Measurements from ENCODE around the gene C1QTNF1.

Gene C1QTNF1

GRCh38 chr17:79036596-79036995, 12.6 kb downstream of the C1QTNF1 start:
- no peak overlapping the region for H3K9ac ChIP-seq (ENCODE audit: low read length)
- no peak overlapping the region for H3K27ac ChIP-seq (ENCODE audit: low read length)
- no peak for DNase-seq

GRCh38 chr17:79038545-79039135, 14.7 kb downstream of the C1QTNF1 start:
- no peak for DNase-seq
- H3K79me2 ChIP-seq (ENCODE audit: low read length): no peaks in the 10 kb centered on the region
- H3K4me1 ChIP-seq (ENCODE audit: low read length): no peaks in the 10 kb centered on the region
- no peak overlapping the region for H3K4me2 ChIP-seq (ENCODE audit: low read depth, low read length)
- peaks cover 82% of the 10 kb centered on the region for H3K27me3 ChIP-seq (replicated peaks; ENCODE audit: insufficient read depth, low read length)
- H2AFZ ChIP-seq (ENCODE audit: low read length): no peak overlapping the region
- no peaks in the 10 kb centered on the region for H4K20me1 ChIP-seq (ENCODE audit: insufficient read depth, low read length)
- TF ChIP-seq CTCF (IDR thresholded peaks at IDR 0.05; ENCODE audit: low read length) (no peak), EZH2 (optimal IDR thresholded peaks at IDR 0.05; ENCODE audit: low read depth, low read length) (no peak), EZH2phosphoT487 (IDR thresholded peaks at IDR 0.05; ENCODE audit: low read length) (no peak)
- no peak overlapping the region for H3K27ac ChIP-seq (ENCODE audit: low read length)
- H3K9ac ChIP-seq (ENCODE audit: low read length): no peak overlapping the region
- no peaks in the 10 kb centered on the region for H3K36me3 ChIP-seq (replicated peaks; ENCODE audit: insufficient read depth, low read length)
- H3K9me2 ChIP-seq (replicated peaks; ENCODE audit: insufficient read depth, low read length): no peaks in the 10 kb centered on the region
- no peak overlapping the region for H3K4me3 ChIP-seq (ENCODE audit: low read length)
- no peaks in the 10 kb centered on the region for H3K9me3 ChIP-seq (replicated peaks; ENCODE audit: insufficient read depth, low read length)
- H3F3A ChIP-seq (ENCODE audit: insufficient read depth, low read length): no peaks in the 10 kb centered on the region

More at GRCh38 chr17:79036596-79036995, 12.6 kb downstream of the C1QTNF1 start:
- H4K20me1 ChIP-seq (ENCODE audit: insufficient read depth, low read length): no peaks in the 10 kb centered on the region
- H3K27me3 ChIP-seq (replicated peaks; ENCODE audit: insufficient read depth, low read length): peaks cover 86% of the 10 kb centered on the region
- no peaks in the 10 kb centered on the region for H3K4me1 ChIP-seq (ENCODE audit: low read length)
- no peak overlapping the region for H3K4me3 ChIP-seq (ENCODE audit: low read length)
- H3K9me3 ChIP-seq (replicated peaks; ENCODE audit: insufficient read depth, low read length): no peaks in the 10 kb centered on the region
- no peaks in the 10 kb centered on the region for H3K79me2 ChIP-seq (ENCODE audit: low read length)
- H3F3A ChIP-seq (ENCODE audit: insufficient read depth, low read length): no peaks in the 10 kb centered on the region
- H2AFZ ChIP-seq (ENCODE audit: low read length): no peak overlapping the region
- no peaks in the 10 kb centered on the region for H3K9me2 ChIP-seq (replicated peaks; ENCODE audit: insufficient read depth, low read length)
- H3K4me2 ChIP-seq (ENCODE audit: low read depth, low read length): no peak overlapping the region
- TF ChIP-seq EZH2phosphoT487 (IDR thresholded peaks at IDR 0.05; ENCODE audit: low read length): no peak
- no peak for TF ChIP-seq CTCF (IDR thresholded peaks at IDR 0.05; ENCODE audit: low read length)
- no peak for TF ChIP-seq EZH2 (optimal IDR thresholded peaks at IDR 0.05; ENCODE audit: low read depth, low read length)
- no peaks in the 10 kb centered on the region for H3K36me3 ChIP-seq (replicated peaks; ENCODE audit: insufficient read depth, low read length)

GRCh38 chr17:79039171-79039570, 15.2 kb downstream of the C1QTNF1 start:
- no peak for DNase-seq
- TF ChIP-seq EZH2 (optimal IDR thresholded peaks at IDR 0.05; ENCODE audit: low read depth, low read length) (no peak), CTCF (IDR thresholded peaks at IDR 0.05; ENCODE audit: low read length) (no peak)
- no peaks in the 10 kb centered on the region for H4K20me1 ChIP-seq (ENCODE audit: insufficient read depth, low read length)
- no peak overlapping the region for H2AFZ ChIP-seq (ENCODE audit: low read length)
- H3K36me3 ChIP-seq (replicated peaks; ENCODE audit: insufficient read depth, low read length): no peaks in the 10 kb centered on the region
- no peak overlapping the region for H3K4me2 ChIP-seq (ENCODE audit: low read depth, low read length)
- H3K9me3 ChIP-seq (replicated peaks; ENCODE audit: insufficient read depth, low read length): no peaks in the 10 kb centered on the region
- H3F3A ChIP-seq (ENCODE audit: insufficient read depth, low read length): no peaks in the 10 kb centered on the region
- no peak overlapping the region for H3K4me3 ChIP-seq (ENCODE audit: low read length)
- H3K79me2 ChIP-seq (ENCODE audit: low read length): no peaks in the 10 kb centered on the region
- peaks cover 82% of the 10 kb centered on the region for H3K27me3 ChIP-seq (replicated peaks; ENCODE audit: insufficient read depth, low read length)
- no peaks in the 10 kb centered on the region for H3K9me2 ChIP-seq (replicated peaks; ENCODE audit: insufficient read depth, low read length)
- H3K4me1 ChIP-seq (ENCODE audit: low read length): no peaks in the 10 kb centered on the region
- no peak overlapping the region for H3K27ac ChIP-seq (ENCODE audit: low read length)
- no peak overlapping the region for H3K9ac ChIP-seq (ENCODE audit: low read length)
